Mesenchymal stem cell (in vitro differentiated cells and primary cell): ENCODE results near the gene ARL2BP.

ENCODE experiments used
- DNase-seq: peaks from one replicate; pipeline ENCODE4 v3.0.0-alpha.2; 2013
- H2AFZ ChIP-seq: one replicate; pipeline ENCODE4 v1.6.1; 2013; ENCODE audit warnings: low read depth, mild to moderate bottlenecking, control low read depth, inconsistent platforms, low read length, moderate library complexity
- H2AK5ac ChIP-seq: 2 replicates; pipeline ENCODE4 v1.6.1; 2013; ENCODE audit warnings: low read length, moderate library complexity, mild to moderate bottlenecking, inconsistent platforms; ENCODE audit not compliant: severe bottlenecking
- H2BK120ac ChIP-seq: one replicate; pipeline ENCODE4 v1.6.1; 2013; ENCODE audit warnings: low read depth, mild to moderate bottlenecking, inconsistent platforms, low read length, moderate library complexity
- H2BK12ac ChIP-seq, 2 experiments: one replicate each; pipeline ENCODE4 v1.6.1; 2013; ENCODE audit warnings: inconsistent platforms in 2 of 2, low read length in 2 of 2, mild to moderate bottlenecking in 2 of 2, moderate library complexity in 2 of 2, control low read depth in 1 of 2
- H2BK15ac ChIP-seq: one replicate; pipeline ENCODE4 v1.6.1; 2013; ENCODE audit warnings: mild to moderate bottlenecking, low read depth, inconsistent platforms; ENCODE audit not compliant: poor library complexity, severe bottlenecking
- H2BK5ac ChIP-seq: 2 replicates; pipeline ENCODE4 v1.6.1; 2013; ENCODE audit warnings: low read depth, mild to moderate bottlenecking, low read length, control low read depth, inconsistent platforms; ENCODE audit not compliant: poor library complexity, severe bottlenecking
- H3K14ac ChIP-seq, 2 experiments: one replicate each; pipeline ENCODE4 v1.6.1; 2013; ENCODE audit warnings: inconsistent platforms in 2 of 2, low read length in 2 of 2, control low read depth in 1 of 2, mild to moderate bottlenecking in 1 of 2, moderate library complexity in 1 of 2
- H3K18ac ChIP-seq, 2 experiments: one replicate each; pipeline ENCODE4 v1.6.1; 2013; ENCODE audit warnings: inconsistent platforms in 2 of 2, low read length in 2 of 2, control low read depth in 1 of 2, low read depth in 1 of 2, mild to moderate bottlenecking in 1 of 2
- H3K23ac ChIP-seq, 2 experiments: one replicate each; pipeline ENCODE4 v1.6.1; 2013; ENCODE audit warnings: inconsistent platforms in 2 of 2, low read length in 2 of 2, mild to moderate bottlenecking in 2 of 2, moderate library complexity in 2 of 2, control low read depth in 1 of 2
- H3K27ac ChIP-seq: 2 replicates; pipeline ENCODE4 v1.5.1; 2013; ENCODE audit warnings: mild to moderate bottlenecking, moderate library complexity, low read length, control low read depth, inconsistent platforms; ENCODE audit not compliant: poor library complexity, severe bottlenecking
- H3K27me3 ChIP-seq, 2 experiments: 2 replicates each; pipeline versions ENCODE4 v1.6.1 to v1.7.0; 2013; ENCODE audit warnings: low read length in 2 of 2, mild to moderate bottlenecking in 2 of 2, moderate library complexity in 2 of 2, control low read depth in 1 of 2, inconsistent platforms in 1 of 2; ENCODE audit not compliant: control insufficient read depth in 1 of 2, insufficient read depth in 1 of 2
- H3K36me3 ChIP-seq, 2 experiments: 2 replicates each; pipeline versions ENCODE4 v1.6.1 to v1.7.0; 2013; ENCODE audit warnings: low read length in 2 of 2, control low read depth in 1 of 2, inconsistent platforms in 1 of 2, low read depth in 1 of 2, mild to moderate bottlenecking in 1 of 2; ENCODE audit not compliant: insufficient read depth in 2 of 2, control insufficient read depth in 1 of 2
- H3K4ac ChIP-seq, 2 experiments: one replicate each; pipeline ENCODE4 v1.6.1; 2013; ENCODE audit warnings: inconsistent platforms in 2 of 2, low read length in 2 of 2, mild to moderate bottlenecking in 2 of 2, moderate library complexity in 2 of 2, control low read depth in 1 of 2, low read depth in 1 of 2
- H3K4me1 ChIP-seq: 2 replicates; pipeline ENCODE4 v1.6.1; 2013; ENCODE audit warnings: low read depth, low read length, control low read depth; ENCODE audit not compliant: control insufficient read depth, insufficient read depth
- H3K4me2 ChIP-seq: 2 replicates; pipeline ENCODE4 v1.6.1; 2013; ENCODE audit warnings: low read length, mild to moderate bottlenecking, inconsistent platforms; ENCODE audit not compliant: poor library complexity, severe bottlenecking
- H3K4me3 ChIP-seq, 2 experiments: 2 replicates each; pipeline versions ENCODE4 v1.5.1 to v1.7.0; 2013; ENCODE audit warnings: low read length in 2 of 2, mild to moderate bottlenecking in 2 of 2, control low read depth in 1 of 2, low read depth in 1 of 2; ENCODE audit not compliant: insufficient read depth in 1 of 2
- H3K79me1 ChIP-seq: replicated peaks from 2 replicates; pipeline ENCODE4 v1.6.1; 2013; ENCODE audit warnings: mild to moderate bottlenecking, control low read depth, low read length, inconsistent platforms; ENCODE audit not compliant: poor library complexity, severe bottlenecking
- H3K9ac ChIP-seq: 2 replicates; pipeline ENCODE4 v1.7.0; 2013; ENCODE audit warnings: mild to moderate bottlenecking, low read length, moderate library complexity
- H3K9me3 ChIP-seq: 2 replicates; pipeline ENCODE4 v1.7.0; 2013; ENCODE audit warnings: mild to moderate bottlenecking, low read length; ENCODE audit not compliant: control insufficient read depth
- H4K8ac ChIP-seq: one replicate; pipeline ENCODE4 v1.6.1; 2013; ENCODE audit warnings: inconsistent platforms, mild to moderate bottlenecking, low read length, moderate library complexity
- H4K91ac ChIP-seq: one replicate; pipeline ENCODE4 v1.6.1; 2013; ENCODE audit warnings: mild to moderate bottlenecking, low read length, inconsistent platforms
- WGBS: methylation state at CpG from one replicate; pipeline ENCODE4 v1.1.7; 2013; ENCODE audit warnings: mixed read lengths; 5-methylcytosine and 5-hydroxymethylcytosine counted together

Gene ARL2BP

DNA sequence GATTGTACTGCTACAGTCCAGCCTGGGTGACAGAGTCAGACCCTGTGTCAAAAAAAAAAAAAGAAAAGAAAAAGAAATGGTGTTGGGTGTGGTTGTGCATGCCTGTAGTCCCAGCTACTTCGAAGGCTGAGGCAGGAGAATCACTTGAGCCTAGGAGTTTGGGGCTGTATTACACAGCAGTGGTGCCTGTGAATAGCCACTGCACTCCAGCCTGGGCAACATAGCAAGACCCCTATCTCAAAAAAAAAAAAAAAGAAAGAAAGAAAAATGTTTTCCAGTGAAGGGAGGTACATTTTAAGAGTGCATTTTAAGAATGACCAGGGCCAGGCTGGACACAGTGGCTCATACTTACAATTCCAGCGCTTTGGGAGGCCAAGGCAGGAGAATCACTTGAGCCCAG lies 6.3 kb downstream of the ARL2BP start:
- H3K23ac ChIP-seq: no peak overlapping the region
- WGBS: 100% methylated on average over 2 of the region's 2 CpGs

GRCh38 chr16:57252148-57252721 lies 7.2 kb downstream of the ARL2BP start:
- WGBS: 98% methylated on average over 6 of the region's 6 CpGs
- Histone ChIP-seq H3K4me2 (no peak overlapping the region), H2AK5ac (no peak overlapping the region)

More for the DNA sequence above, 6.3 kb downstream of the ARL2BP start:
- H2AFZ ChIP-seq: no peak overlapping the region
- no peak overlapping the region for H3K27ac ChIP-seq
- no peak overlapping the region for H2BK120ac ChIP-seq
- H3K4ac ChIP-seq: no peak overlapping the region
- no peak overlapping the region for H3K14ac ChIP-seq
- peaks cover 14% of the 10 kb centered on the region for H3K79me1 ChIP-seq
- H2BK5ac ChIP-seq: no peak overlapping the region
- no peak overlapping the region for H3K18ac ChIP-seq
- H4K8ac ChIP-seq: no peak overlapping the region
- H2AK5ac ChIP-seq: no peak overlapping the region
- H3K36me3 ChIP-seq: peaks cover 50 to 91% of the 10 kb centered on the region in 2 experiments
- no peak overlapping the region for H3K4me2 ChIP-seq
- H2BK12ac ChIP-seq: no peak overlapping the region
- no peaks in the 10 kb centered on the region for H3K9me3 ChIP-seq
- H2BK15ac ChIP-seq: no peak overlapping the region
- H3K4me3 ChIP-seq: no peak overlapping the region
- no peaks in the 10 kb centered on the region for H3K27me3 ChIP-seq
- H3K9ac ChIP-seq: no peak overlapping the region
- H3K4me1 ChIP-seq: peaks cover 2% of the 10 kb centered on the region
- DNase-seq: no peak
- H4K91ac ChIP-seq: no peak overlapping the region

GRCh38 chr16:57253466-57253865 lies 8.4 kb downstream of the ARL2BP start:
- H3K4me1 ChIP-seq: peaks cover 2% of the 10 kb centered on the region
- H3K9me3 ChIP-seq: no peaks in the 10 kb centered on the region
- no peak overlapping the region for H3K14ac ChIP-seq
- H2AFZ ChIP-seq: no peak overlapping the region
- no peak overlapping the region for H3K9ac ChIP-seq
- no peak overlapping the region for H2BK5ac ChIP-seq
- H3K18ac ChIP-seq: no peak overlapping the region
- no peak overlapping the region for H2BK12ac ChIP-seq
- no CpG with 5 or more reads among the region's 1 CpG for WGBS
- H3K4me2 ChIP-seq: no peak overlapping the region
- H3K4ac ChIP-seq: no peak overlapping the region
- H3K23ac ChIP-seq: no peak overlapping the region
- no peak overlapping the region for H3K4me3 ChIP-seq
- no peak overlapping the region for H4K91ac ChIP-seq
- H2BK120ac ChIP-seq: no peak overlapping the region
- H4K8ac ChIP-seq: no peak overlapping the region
- DNase-seq: no peak
- no peak overlapping the region for H3K27ac ChIP-seq
- H3K79me1 ChIP-seq: peaks cover 9% of the 10 kb centered on the region
- H2AK5ac ChIP-seq: no peak overlapping the region
- H3K36me3 ChIP-seq: peaks cover 66 to 72% of the 10 kb centered on the region in 2 experiments
- no peaks in the 10 kb centered on the region for H3K27me3 ChIP-seq
- H2BK15ac ChIP-seq: no peak overlapping the region

More at GRCh38 chr16:57252148-57252721, 7.2 kb downstream of the ARL2BP start:
- no peak overlapping the region for H4K91ac ChIP-seq
- H3K18ac ChIP-seq: no peak overlapping the region
- H3K79me1 ChIP-seq: peaks cover 12% of the 10 kb centered on the region
- H2BK12ac ChIP-seq: no peak overlapping the region
- H3K9ac ChIP-seq: no peak overlapping the region
- H3K4me1 ChIP-seq: peaks cover 2% of the 10 kb centered on the region
- no peak overlapping the region for H4K8ac ChIP-seq
- no peak overlapping the region for H3K23ac ChIP-seq
- no peak overlapping the region for H3K4me3 ChIP-seq
- H2BK5ac ChIP-seq: no peak overlapping the region
- DNase-seq: no peak
- H3K9me3 ChIP-seq: no peaks in the 10 kb centered on the region
- no peak overlapping the region for H2BK15ac ChIP-seq
- no peak overlapping the region for H2AFZ ChIP-seq
- no peak overlapping the region for H3K4ac ChIP-seq
- no peak overlapping the region for H3K14ac ChIP-seq
- H3K36me3 ChIP-seq: peaks cover 57 to 85% of the 10 kb centered on the region in 2 experiments
- no peak overlapping the region for H3K27ac ChIP-seq
- no peaks in the 10 kb centered on the region for H3K27me3 ChIP-seq
- H2BK120ac ChIP-seq: no peak overlapping the region

DNA sequence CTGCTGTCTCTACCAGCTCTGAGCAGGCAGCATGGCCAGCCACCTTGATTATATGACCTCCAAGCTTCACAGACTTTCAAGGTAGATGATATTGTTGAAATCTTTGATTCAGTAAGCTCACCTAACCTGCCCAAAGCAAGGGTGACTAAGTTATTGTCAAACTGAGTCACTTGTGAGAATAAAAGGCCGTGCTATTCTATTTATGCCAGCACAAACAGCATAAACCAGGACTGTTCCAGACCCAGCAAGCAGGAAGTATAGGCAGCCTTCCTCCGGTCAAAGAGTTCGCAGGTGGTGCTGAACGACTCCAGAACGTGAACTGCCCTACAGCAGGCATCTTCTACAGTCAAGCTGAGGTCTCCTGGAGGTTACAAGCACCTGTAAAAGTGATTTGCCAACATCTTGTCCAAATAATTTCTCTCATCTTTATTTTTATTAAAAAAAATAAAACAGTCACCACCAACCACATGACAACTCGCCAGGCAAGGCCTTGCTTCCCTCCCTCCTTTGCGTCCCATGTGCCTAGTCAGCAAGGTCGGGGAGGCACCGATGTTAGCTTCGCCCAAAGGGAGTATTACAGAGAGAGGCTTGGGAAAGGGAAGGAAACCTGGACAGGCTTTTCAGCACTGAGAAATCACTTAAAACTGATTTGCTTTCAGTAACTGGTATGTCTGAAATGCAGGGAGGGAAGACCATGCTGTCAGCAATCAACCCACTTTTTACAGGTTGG lies 10.8 kb downstream of the ARL2BP start:
- no peak overlapping the region for H3K4me3 ChIP-seq
- H3K9me3 ChIP-seq: no peaks in the 10 kb centered on the region
- no peak overlapping the region for H2BK5ac ChIP-seq
- H3K18ac ChIP-seq: no peak overlapping the region
- H3K36me3 ChIP-seq: peaks cover 48 to 55% of the 10 kb centered on the region in 2 experiments
- H3K23ac ChIP-seq: no peak overlapping the region
- H3K27ac ChIP-seq: no peak overlapping the region
- no peak for DNase-seq
- no peak overlapping the region for H2BK15ac ChIP-seq
- no peaks in the 10 kb centered on the region for H3K27me3 ChIP-seq
- no peak overlapping the region for H2AK5ac ChIP-seq
- H3K9ac ChIP-seq: no peak overlapping the region
- no peak overlapping the region for H3K4me2 ChIP-seq
- no peak overlapping the region for H2AFZ ChIP-seq
- H2BK120ac ChIP-seq: no peak overlapping the region
- H2BK12ac ChIP-seq: no peak overlapping the region
- peaks cover 2% of the 10 kb centered on the region for H3K79me1 ChIP-seq
- H4K8ac ChIP-seq: no peak overlapping the region
- H3K14ac ChIP-seq: no peak overlapping the region
- no peak overlapping the region for H4K91ac ChIP-seq
- WGBS: 94% methylated on average over 10 of the region's 10 CpGs
- H3K4ac ChIP-seq: no peak overlapping the region
- peaks cover 9% of the 10 kb centered on the region for H3K4me1 ChIP-seq
